Caco-2 (cell line): Measurements from ENCODE around the gene DNMBP. TPM values are rescaled to one million over a fixed set of nuclear protein-coding genes. Genes with fewer than 3 reads are reported as not detected.

Experiments used
- BruUV-seq: library from RNA; stranded (reverse); fragments of 400-500 nt; replicated peaks from 2 replicates; lab custom pipeline; 2021; lab: Mats Ljungman, UMichigan
- CTCF ChIA-PET: fragments of 300-600 bp; sonication (Branson Sonifier 250); formaldehyde crosslinking; loops from one replicate; lab custom pipeline; 2022; ENCODE audit warnings: antibody characterized with exemption; lab: Charles Lee
- POLR2A ChIA-PET: fragments of 300-600 bp; sonication (Branson Sonifier 250); formaldehyde crosslinking; loops from one replicate; lab custom pipeline; 2022; ENCODE audit warnings: antibody characterized with exemption; lab: Charles Lee
- DNase-seq, 2 experiments: peaks; one replicate each; pipeline versions ENCODE4 v3.0.0 to v3.0.0-alpha.2; 2020 to 2022
- H3K27me3 ChIP-seq: replicated peaks from 2 replicates; pipeline ENCODE4 v1.6.0; 2011; ENCODE audit warnings: low read length; ENCODE audit not compliant: control insufficient read depth, insufficient read depth
- H3K36me3 ChIP-seq: 2 replicates; pipeline ENCODE4 v1.5.1; 2011; ENCODE audit warnings: low read length; ENCODE audit not compliant: control insufficient read depth, insufficient read depth
- H3K4me1 ChIP-seq: fragments of 250-450 bp; sonication (Bioruptor Pico); 2 replicates; pipeline ENCODE4 v1.5.1; 2020; ENCODE audit warnings: mild to moderate bottlenecking
- H3K4me3 ChIP-seq: 2 replicates; pipeline ENCODE4 v1.5.1; 2011; ENCODE audit warnings: low read depth, mild to moderate bottlenecking, control low read depth, low read length
- H3K9me3 ChIP-seq: fragments of 250-450 bp; sonication (Bioruptor Pico); 2 replicates; pipeline ENCODE4 v1.5.1; 2020; ENCODE audit warnings: mild to moderate bottlenecking, moderate library complexity
- H3K27ac Mint-ChIP-seq: one replicate; pipeline ENCODE4 v1.8.0; 2022; ENCODE audit warnings: mixed read lengths; ENCODE audit not compliant: unreplicated experiment
- H3K27me3 Mint-ChIP-seq: one replicate; pipeline ENCODE4 v1.8.0; 2022; ENCODE audit warnings: mixed read lengths; ENCODE audit not compliant: insufficient read depth, unreplicated experiment
- H3K36me3 Mint-ChIP-seq: one replicate; pipeline ENCODE4 v1.8.0; 2022; ENCODE audit warnings: mild to moderate bottlenecking, mixed read lengths; ENCODE audit not compliant: insufficient read depth, unreplicated experiment
- H3K4me1 Mint-ChIP-seq: one replicate; pipeline ENCODE4 v1.8.0; 2022; ENCODE audit warnings: low read depth, mixed read lengths; ENCODE audit not compliant: unreplicated experiment
- H3K4me3 Mint-ChIP-seq: one replicate; pipeline ENCODE4 v1.8.0; 2022; ENCODE audit warnings: mild to moderate bottlenecking, moderate library complexity, mixed read lengths; ENCODE audit not compliant: unreplicated experiment
- H3K9me3 Mint-ChIP-seq: one replicate; pipeline ENCODE4 v1.8.0; 2022; ENCODE audit warnings: mixed read lengths; ENCODE audit not compliant: unreplicated experiment
- intact Hi-C: fragments of 100-400 bp; cut with micrococcal nuclease; formaldehyde crosslinking; loops from one replicate; pipeline ENCODE4 v1.10.0; 2022; ENCODE audit not compliant: unreplicated experiment
- total RNA-seq: library from RNA; stranded (reverse); gene quantifications from 2 replicates; pipeline ENCODE4 v1.2.3, GENCODE V29; 2022
- TF ChIP-seq, protein P1 (sequence below), 2 experiments: fragments of 200-600 bp in 1 of 2; IDR thresholded peaks; 1 replicate in 1 of 2; 2 replicates in 1 of 2; pipeline versions ENCODE4 v1.5.1 to v1.8.0; 2011 to 2022; ENCODE audit warnings: antibody characterized with exemption in 1 of 2, control low read depth in 1 of 2, inconsistent platforms in 1 of 2, low read depth in 1 of 2, low read length in 1 of 2, mild to moderate bottlenecking in 1 of 2, moderate library complexity in 1 of 2; ENCODE audit not compliant: insufficient read depth in 1 of 2, severe bottlenecking in 1 of 2, unreplicated experiment in 1 of 2

Gene DNMBP
- total RNA-seq, 1 experiment from 2014 or later, result 30.6 TPM

DNA sequence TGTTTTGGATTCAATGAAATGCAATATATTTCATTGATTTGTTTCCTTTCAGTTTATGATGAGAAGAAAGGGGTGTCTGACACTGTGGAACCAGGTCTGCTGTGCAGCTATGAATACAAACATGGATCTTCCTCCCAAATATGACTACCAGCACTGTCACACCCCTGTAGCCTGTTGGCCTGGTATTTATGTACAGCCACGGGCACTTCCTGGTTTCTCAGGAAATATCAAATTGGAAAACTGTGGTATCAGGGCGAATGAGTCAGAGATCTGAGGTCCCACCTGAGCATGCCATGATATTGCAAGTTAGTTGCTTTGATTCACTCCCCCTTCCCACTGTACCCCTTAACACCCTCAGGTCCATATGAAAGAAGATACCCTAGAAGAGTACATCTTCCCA is 87.8 kb downstream of the DNMBP start:
- H3K4me1 ChIP-seq, result peaks cover 17% of the 10 kb centered on the region
- no peaks in the 10 kb centered on the region for H3K9me3 Mint-ChIP-seq
- H3K36me3 ChIP-seq, result no peaks in the 10 kb centered on the region; the same call in 1 of the 2 replicates
- no peak for DNase-seq
- no peak overlapping the region for H3K4me3 ChIP-seq
- no peaks in the 10 kb centered on the region for H3K27me3 Mint-ChIP-seq
- H3K4me3 Mint-ChIP-seq, result no peak overlapping the region
- H3K4me1 Mint-ChIP-seq, result peaks cover 30% of the 10 kb centered on the region
- no peaks in the 10 kb centered on the region for H3K27me3 ChIP-seq
- ChIA-PET POLR2A (interaction anchor here (0.6 to 1.3 kb wide), 3 partner anchors 9 to 47 kb away, joined by 3 to 6 read pairs (median 3); no protein-coding TSS in a partner anchor), CTCF (no interaction called here)
- TF ChIP-seq, protein P1, sequence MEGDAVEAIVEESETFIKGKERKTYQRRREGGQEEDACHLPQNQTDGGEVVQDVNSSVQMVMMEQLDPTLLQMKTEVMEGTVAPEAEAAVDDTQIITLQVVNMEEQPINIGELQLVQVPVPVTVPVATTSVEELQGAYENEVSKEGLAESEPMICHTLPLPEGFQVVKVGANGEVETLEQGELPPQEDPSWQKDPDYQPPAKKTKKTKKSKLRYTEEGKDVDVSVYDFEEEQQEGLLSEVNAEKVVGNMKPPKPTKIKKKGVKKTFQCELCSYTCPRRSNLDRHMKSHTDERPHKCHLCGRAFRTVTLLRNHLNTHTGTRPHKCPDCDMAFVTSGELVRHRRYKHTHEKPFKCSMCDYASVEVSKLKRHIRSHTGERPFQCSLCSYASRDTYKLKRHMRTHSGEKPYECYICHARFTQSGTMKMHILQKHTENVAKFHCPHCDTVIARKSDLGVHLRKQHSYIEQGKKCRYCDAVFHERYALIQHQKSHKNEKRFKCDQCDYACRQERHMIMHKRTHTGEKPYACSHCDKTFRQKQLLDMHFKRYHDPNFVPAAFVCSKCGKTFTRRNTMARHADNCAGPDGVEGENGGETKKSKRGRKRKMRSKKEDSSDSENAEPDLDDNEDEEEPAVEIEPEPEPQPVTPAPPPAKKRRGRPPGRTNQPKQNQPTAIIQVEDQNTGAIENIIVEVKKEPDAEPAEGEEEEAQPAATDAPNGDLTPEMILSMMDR (IDR thresholded peaks at IDR 0.05; ENCODE audit: insufficient read depth in 1 of 2, low read depth in 1 of 2, low read length in 1 of 2, severe bottlenecking in 1 of 2, unreplicated experiment in 1 of 2), result no peak
- H3K27ac Mint-ChIP-seq, result no peak overlapping the region
- BruUV-seq, result no TSS peak
- no peaks in the 10 kb centered on the region for H3K9me3 ChIP-seq
- H3K36me3 Mint-ChIP-seq, result peaks cover 38% of the 10 kb centered on the region
- intact Hi-C loops, result no loop called here

DNA sequence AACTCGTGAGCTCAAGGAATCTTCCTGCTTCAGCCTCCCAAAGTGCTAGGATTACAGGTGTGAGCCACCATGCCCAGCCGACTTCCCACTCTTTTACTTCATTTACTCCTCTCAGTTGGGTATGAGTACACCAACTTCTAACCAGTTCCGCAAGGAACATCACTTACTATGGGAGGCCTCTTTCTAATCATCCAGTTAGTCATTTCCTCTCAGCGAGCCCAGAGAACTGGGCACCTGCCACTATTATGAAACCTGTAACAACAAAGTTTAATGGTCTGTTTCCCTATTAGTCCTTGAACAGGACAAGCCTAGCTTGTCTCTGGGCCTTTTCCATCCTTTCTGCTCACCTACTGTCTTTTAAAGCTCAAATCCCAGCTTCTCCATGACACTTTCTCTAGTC is 88.8 kb downstream of the DNMBP start:
- TF ChIP-seq, protein P1 (IDR thresholded peaks at IDR 0.05; ENCODE audit: insufficient read depth in 1 of 2, low read depth in 1 of 2, low read length in 1 of 2, severe bottlenecking in 1 of 2, unreplicated experiment in 1 of 2), result no peak
- Histone ChIP-seq H3K4me3 (no peak overlapping the region), H3K27me3 (no peaks in the 10 kb centered on the region), H3K4me1 (peaks cover 9% of the 10 kb centered on the region; the same call in 1 of the 2 replicates), H3K9me3 (no peaks in the 10 kb centered on the region), H3K36me3 (no peaks in the 10 kb centered on the region; the same call in 1 of the 2 replicates)
- H3K27ac Mint-ChIP-seq, result peak overlapping the region; percentile 8
- no TSS peak for BruUV-seq
- intact Hi-C loops, result no loop called here
- CTCF ChIA-PET, result interaction anchor here (1.1 kb wide), 1 partner anchor 125 kb away, joined by 3 read pairs; no protein-coding TSS in a partner anchor
- peaks cover 46% of the 10 kb centered on the region for H3K36me3 Mint-ChIP-seq
- H3K27me3 Mint-ChIP-seq, result no peaks in the 10 kb centered on the region
- no peak overlapping the region for H3K4me3 Mint-ChIP-seq
- no peak for DNase-seq
- H3K4me1 Mint-ChIP-seq, result peaks cover 27% of the 10 kb centered on the region
- POLR2A ChIA-PET, result no interaction called here
- H3K9me3 Mint-ChIP-seq, result no peaks in the 10 kb centered on the region

DNA sequence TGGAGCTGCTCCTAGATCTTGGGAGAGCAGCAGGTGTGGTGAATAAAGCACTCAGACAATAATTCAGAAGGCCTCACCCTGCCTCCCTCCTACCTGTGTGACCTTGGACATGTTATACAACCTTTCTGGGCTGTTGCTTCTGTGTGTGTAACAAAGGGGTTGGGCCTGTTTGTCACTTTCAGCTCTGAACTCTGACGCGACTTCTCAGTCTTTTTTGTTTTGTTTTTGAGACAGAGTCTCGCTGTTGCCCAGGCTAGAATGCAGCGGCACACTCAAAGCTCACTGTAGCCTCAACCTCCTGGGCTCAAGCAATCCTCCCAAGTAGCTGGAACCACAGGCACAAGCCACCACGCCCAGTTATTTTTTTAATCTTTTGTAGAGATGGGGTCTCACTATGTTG is 89.3 kb downstream of the DNMBP start:
- Histone ChIP-seq H3K27me3 (no peaks in the 10 kb centered on the region), H3K36me3 (no peaks in the 10 kb centered on the region; the same call in 1 of the 2 replicates), H3K4me1 (peaks cover 9% of the 10 kb centered on the region; the same call in 1 of the 2 replicates), H3K4me3 (no peak overlapping the region), H3K9me3 (no peaks in the 10 kb centered on the region)
- ChIA-PET CTCF (interaction anchor here (1.1 kb wide), 1 partner anchor 125 kb away, joined by 3 read pairs; no protein-coding TSS in a partner anchor), POLR2A (no interaction called here)
- H3K9me3 Mint-ChIP-seq, result no peaks in the 10 kb centered on the region
- TF ChIP-seq, protein P1 (IDR thresholded peaks at IDR 0.05; ENCODE audit: insufficient read depth in 1 of 2, low read depth in 1 of 2, low read length in 1 of 2, severe bottlenecking in 1 of 2, unreplicated experiment in 1 of 2), result no peak
- H3K36me3 Mint-ChIP-seq, result peaks cover 50% of the 10 kb centered on the region
- H3K27ac Mint-ChIP-seq, result no peak overlapping the region
- no peaks in the 10 kb centered on the region for H3K27me3 Mint-ChIP-seq
- DNase-seq, result no peak
- H3K4me3 Mint-ChIP-seq, result no peak overlapping the region
- intact Hi-C loops, result no loop called here
- no TSS peak for BruUV-seq
- H3K4me1 Mint-ChIP-seq, result peaks cover 27% of the 10 kb centered on the region
